Activated T-helper 1 cell treated with Interleukin-2 at 50 U/mL for 16 hours (primary cell): ENCODE results near the gene APOB.
"Not testable (repeated sequence)": the region's sequence is repeated elsewhere in the genome, so short reads cannot be mapped to it uniquely, and the experiment has no call there.

Experiments
- DNase-seq: peaks from one replicate; pipeline ENCODE4 v3.0.0-alpha.2; 2020; ENCODE audit warnings: low read depth

APOB gene

GRCh38 chr2:21032338-21033236 lies 11.3 kb downstream of the APOB start:
- DNase-seq = no peak

GRCh38 chr2:21030983-21031968 lies 12.6 kb downstream of the APOB start:
- no peak for DNase-seq

GRCh38 chr2:21029519-21029918 lies 14.4 kb downstream of the APOB start:
- no peak for DNase-seq

- DNase-seq = not testable (repeated sequence)
These were observed 14.9 kb downstream of the APOB start for GRCh38 chr2:21028951-21029350.

GRCh38 chr2:21028021-21028947 lies 15.6 kb downstream of the APOB start:
- DNase-seq = no peak

GRCh38 chr2:21026479-21027282 lies 17.2 kb downstream of the APOB start:
- DNase-seq = no peak

GRCh38 chr2:21025690-21026478 lies 18.0 kb downstream of the APOB start:
- DNase-seq = no peak

GRCh38 chr2:21024722-21025389 lies 19.0 kb downstream of the APOB start:
- no peak for DNase-seq

- no peak for DNase-seq
These were observed 19.7 kb downstream of the APOB start for GRCh38 chr2:21024198-21024597.

GRCh38 chr2:21023419-21024181 lies 20.3 kb downstream of the APOB start:
- no peak for DNase-seq

- DNase-seq = no peak
These were observed 21.0 kb downstream of the APOB start for GRCh38 chr2:21022792-21023367.

- DNase-seq = no peak
These were observed 22.4 kb downstream of the APOB start for GRCh38 chr2:21021430-21021829.

- no peak for DNase-seq
These were observed 23.1 kb downstream of the APOB start for GRCh38 chr2:21020668-21021288.

- no peak for DNase-seq
These were observed 23.7 kb downstream of the APOB start for GRCh38 chr2:21020031-21020667.

- DNase-seq = no peak
These were observed 24.2 kb downstream of the APOB start for GRCh38 chr2:21019678-21020021.

- no peak for DNase-seq
These were observed 24.7 kb downstream of the APOB start for GRCh38 chr2:21019000-21019677.

GRCh38 chr2:21018290-21018689 lies 25.6 kb downstream of the APOB start:
- DNase-seq = no peak
